Activated naive CD8-positive, alpha-beta T cell treated with anti-CD3 and anti-CD28 coated beads, Interleukin-2, amount 50 U/mL, for 16 hours (primary cell): ENCODE measurements around the gene SEC16A.

ENCODE experiments used
- DNase-seq: peaks from one replicate; pipeline ENCODE4 v3.0.0-alpha.2; 2020; ENCODE audit warnings: low read depth, low spot score

The SEC16A gene

GRCh38 chr9:136465500-136466154 lies 17.2 kb downstream of the SEC16A start:
- no peak for DNase-seq

- no peak for DNase-seq
Measured at GRCh38 chr9:136464241-136464640, 18.6 kb downstream of the SEC16A start.

- DNase-seq = no peak
Measured at GRCh38 chr9:136463578-136463977, 19.3 kb downstream of the SEC16A start.

GRCh38 chr9:136462664-136463063 lies 20.2 kb downstream of the SEC16A start:
- no peak for DNase-seq

- no peak for DNase-seq
Measured at GRCh38 chr9:136460772-136461325, 22.0 kb downstream of the SEC16A start.

- DNase-seq = no peak
Measured at GRCh38 chr9:136459425-136459824, 23.4 kb downstream of the SEC16A start.

GRCh38 chr9:136457326-136457725 lies 25.5 kb downstream of the SEC16A start:
- DNase-seq = no peak

- DNase-seq = no peak
Measured at GRCh38 chr9:136456258-136456657, 26.6 kb downstream of the SEC16A start.

- no peak for DNase-seq
Measured at GRCh38 chr9:136455043-136456002, 27.5 kb downstream of the SEC16A start.

GRCh38 chr9:136454026-136454796 lies 28.6 kb downstream of the SEC16A start:
- no peak for DNase-seq

GRCh38 chr9:136453326-136453725 lies 29.5 kb downstream of the SEC16A start:
- DNase-seq = no peak

GRCh38 chr9:136451221-136451877 lies 31.5 kb downstream of the SEC16A start:
- no peak for DNase-seq

- no peak for DNase-seq
Measured at GRCh38 chr9:136448655-136449054, 34.2 kb downstream of the SEC16A start.

- DNase-seq = no peak
Measured at GRCh38 chr9:136447173-136447778, 35.6 kb downstream of the SEC16A start.

GRCh38 chr9:136445799-136446198 lies 37.0 kb downstream of the SEC16A start:
- no peak for DNase-seq

- DNase-seq = no peak
Measured at GRCh38 chr9:136444102-136444501, 38.7 kb downstream of the SEC16A start.

GRCh38 chr9:136443687-136444086 lies 39.2 kb downstream of the SEC16A start:
- DNase-seq = no peak

GRCh38 chr9:136443087-136443486 lies 39.8 kb downstream of the SEC16A start:
- no peak for DNase-seq

- DNase-seq = no peak
Measured at GRCh38 chr9:136442265-136442664, 40.6 kb downstream of the SEC16A start.

GRCh38 chr9:136441681-136442245 lies 41.1 kb downstream of the SEC16A start:
- no peak for DNase-seq
